ENCODE results near the gene CORIN.
"Not testable (repeated sequence)": the region's sequence is repeated elsewhere in the genome, so short reads cannot be mapped to it uniquely, and the experiment has no call there.

CORIN gene

GRCh38 chr4:47718696-47719095 is 119.2 kb downstream of the CORIN start:
- DNase-seq = no peak

GRCh38 chr4:47717188-47717587 is 120.7 kb downstream of the CORIN start:
- no peak for DNase-seq

- no peak for DNase-seq
Measured at GRCh38 chr4:47715716-47716416, 122.0 kb downstream of the CORIN start.

GRCh38 chr4:47714269-47714668 is 123.6 kb downstream of the CORIN start:
- no peak for DNase-seq

- DNase-seq = no peak
Measured at GRCh38 chr4:47713129-47713834, 124.6 kb downstream of the CORIN start.

- no peak for DNase-seq
Measured at GRCh38 chr4:47711646-47712045, 126.2 kb downstream of the CORIN start.

GRCh38 chr4:47711183-47711582 is 126.7 kb downstream of the CORIN start:
- DNase-seq = no peak

- DNase-seq = not testable (repeated sequence)
Measured at GRCh38 chr4:47706352-47706751, 131.5 kb downstream of the CORIN start.

- DNase-seq = no peak
Measured at GRCh38 chr4:47705326-47705981, 132.4 kb downstream of the CORIN start.

- DNase-seq = no peak
Measured at GRCh38 chr4:47704693-47705325, 133.1 kb downstream of the CORIN start.

- no peak for DNase-seq
Measured at GRCh38 chr4:47703956-47704355, 133.9 kb downstream of the CORIN start.

- no peak for DNase-seq
Measured at GRCh38 chr4:47703008-47703407, 134.9 kb downstream of the CORIN start.

GRCh38 chr4:47701286-47701685 is 136.6 kb downstream of the CORIN start:
- no peak for DNase-seq

GRCh38 chr4:47698837-47699236 is 139.0 kb downstream of the CORIN start:
- no peak for DNase-seq

GRCh38 chr4:47696823-47697222 is 141.0 kb downstream of the CORIN start:
- no peak for DNase-seq

- DNase-seq = no peak
Measured at GRCh38 chr4:47695260-47695659, 142.6 kb downstream of the CORIN start.

- no peak for DNase-seq
Measured at GRCh38 chr4:47694322-47694721, 143.5 kb downstream of the CORIN start.

GRCh38 chr4:47692691-47693090 is 145.2 kb downstream of the CORIN start:
- DNase-seq = no peak

- not testable (repeated sequence) for DNase-seq
Measured at GRCh38 chr4:47691757-47692383, 146.0 kb downstream of the CORIN start.

GRCh38 chr4:47690611-47691010 is 147.3 kb downstream of the CORIN start:
- DNase-seq = no peak

GRCh38 chr4:47686294-47686872 is 151.5 kb downstream of the CORIN start:
- DNase-seq = peak; percentile 47

- no peak for DNase-seq
Measured at GRCh38 chr4:47675806-47676205, 162.1 kb downstream of the CORIN start.

- no peak for DNase-seq
Measured at GRCh38 chr4:47674144-47674543, 163.7 kb downstream of the CORIN start.

Data from stimulated activated naive CD4-positive, alpha-beta T cell treated with Interleukin-2 at 50 U/mL for 16 hours (primary cell).